Posterior cingulate gyrus (tissue), 11 donors: Measurements from ENCODE around the gene GRM4.

ENCODE experiments used
- DNase-seq, 10 donors: peaks; one replicate each; pipeline versions ENCODE4 v3.0.0 to v3.0.0-alpha.2; 2020 to 2021; ENCODE audit warnings: mixed read lengths in 3 of 10
- intact Hi-C: fragments of 100-400 bp; cut with DNase I; formaldehyde crosslinking; loops from one replicate; pipeline ENCODE4 v1.15.1; 2023

The GRM4 gene

GRCh38 chr6:34070315-34071135 lies 75.4 kb downstream of the GRM4 start:
- intact Hi-C loops: no loop called here
- no peak for DNase-seq

- DNase-seq: no peak
- intact Hi-C loops: no loop called here
Measured at GRCh38 chr6:34068462-34069044, 77.3 kb downstream of the GRM4 start.

- intact Hi-C loops: no loop called here
- DNase-seq: no peak
Measured at GRCh38 chr6:34067814-34068213, 78.1 kb downstream of the GRM4 start.

- DNase-seq: no peak
- intact Hi-C loops: no loop called here
Measured at GRCh38 chr6:34066772-34067770, 78.8 kb downstream of the GRM4 start.

GRCh38 chr6:34066218-34066571 lies 79.7 kb downstream of the GRM4 start:
- no peak for DNase-seq
- intact Hi-C loops: no loop called here

GRCh38 chr6:34065466-34066217 lies 80.2 kb downstream of the GRM4 start:
- intact Hi-C loops: no loop called here
- DNase-seq: peak in 8 of 10 donors; percentile 28 to 91 (median 55)

GRCh38 chr6:34064675-34065074 lies 81.2 kb downstream of the GRM4 start:
- intact Hi-C loops: no loop called here
- DNase-seq: no peak

GRCh38 chr6:34063651-34064050 lies 82.2 kb downstream of the GRM4 start:
- peak in 2 of 10 donors; percentile 18 to 23 for DNase-seq
- intact Hi-C loops: no loop called here

- intact Hi-C loops: no loop called here
- no peak for DNase-seq
Measured at GRCh38 chr6:34062815-34063214, 83.1 kb downstream of the GRM4 start.

GRCh38 chr6:34062156-34062555 lies 83.7 kb downstream of the GRM4 start:
- intact Hi-C loops: no loop called here
- no peak for DNase-seq

GRCh38 chr6:34061348-34061747 lies 84.5 kb downstream of the GRM4 start:
- intact Hi-C loops: no loop called here
- no peak for DNase-seq

- intact Hi-C loops: no loop called here
- no peak for DNase-seq
Measured at GRCh38 chr6:34059914-34060313, 86.0 kb downstream of the GRM4 start.

GRCh38 chr6:34059136-34059731 lies 86.7 kb downstream of the GRM4 start:
- intact Hi-C loops: no loop called here
- peak in 1 of 10 donors; percentile 64 for DNase-seq

GRCh38 chr6:34057790-34058189 lies 88.1 kb downstream of the GRM4 start:
- intact Hi-C loops: no loop called here

GRCh38 chr6:34057191-34057590 lies 88.7 kb downstream of the GRM4 start:
- intact Hi-C loops: no loop called here
- no peak for DNase-seq

More at GRCh38 chr6:34057790-34058189, 88.1 kb downstream of the GRM4 start:
- DNase-seq: peak in 1 of 10 donors; percentile 50

- DNase-seq: peak in 1 of 10 donors; percentile 79
- intact Hi-C loops: no loop called here
Measured at GRCh38 chr6:34056305-34057108, 89.4 kb downstream of the GRM4 start.

GRCh38 chr6:34055223-34055933 lies 90.5 kb downstream of the GRM4 start:
- intact Hi-C loops: loop anchor here (1.0 kb wide), 1 partner anchor 99 kb away; no protein-coding TSS in a partner anchor
- peak in 8 of 10 donors; percentile 45 to 91 (median 62) for DNase-seq

GRCh38 chr6:34053721-34054120 lies 92.2 kb downstream of the GRM4 start:
- intact Hi-C loops: no loop called here
- no peak for DNase-seq
